ENCODE results near the gene OXER1. TPM values are rescaled to one million over a fixed set of nuclear protein-coding genes. Genes with fewer than 3 reads are reported as not detected.

OXER1 gene
- total and polyA plus RNA-seq, 9 donors: 0.37 to 7.8 (median 5.8) TPM

GRCh38 chr2:42761554-42761953, 2.4 kb downstream of the OXER1 start:
- Histone ChIP-seq H3K36me3 (no peaks in the 10 kb centered on the region), H3K4me1 (ENCODE audit: insufficient read depth) (no peaks in the 10 kb centered on the region), H3K27me3 (no peaks in the 10 kb centered on the region), H3K9me3 (no peaks in the 10 kb centered on the region), H3K4me3 (no peak overlapping the region), H3K27ac (no peak overlapping the region)
- DNase-seq: no peak
- intact Hi-C loops (cut with DNase I): no loop called here
- WGBS, 3 donors: 91 to 96% (median 94%) methylated on average over 9 of the region's 9 CpGs
- no peak for TF ChIP-seq EP300 (IDR thresholded peaks at IDR 0.05)
- no peak for TF ChIP-seq POLR2A (IDR thresholded peaks at IDR 0.05)
- TF ChIP-seq CTCF (IDR thresholded peaks at IDR 0.05): no peak

GRCh38 chr2:42758751-42759150, 5.2 kb downstream of the OXER1 start:
- no peak for DNase-seq
- intact Hi-C loops (cut with DNase I): no loop called here
- H3K9me3 ChIP-seq: no peaks in the 10 kb centered on the region
- no peaks in the 10 kb centered on the region for H3K27me3 ChIP-seq
- TF ChIP-seq EP300 (IDR thresholded peaks at IDR 0.05) (no peak), POLR2A (IDR thresholded peaks at IDR 0.05) (no peak), CTCF (IDR thresholded peaks at IDR 0.05) (no peak)
- H3K36me3 ChIP-seq: no peaks in the 10 kb centered on the region
- no peak overlapping the region for H3K27ac ChIP-seq
- peaks cover 5% of the 10 kb centered on the region for H3K4me1 ChIP-seq (ENCODE audit: insufficient read depth)
- 94 to 98% (median 98%) methylated on average over 1 of the region's 1 CpG for WGBS, 3 donors
- H3K4me3 ChIP-seq: no peak overlapping the region

DNA sequence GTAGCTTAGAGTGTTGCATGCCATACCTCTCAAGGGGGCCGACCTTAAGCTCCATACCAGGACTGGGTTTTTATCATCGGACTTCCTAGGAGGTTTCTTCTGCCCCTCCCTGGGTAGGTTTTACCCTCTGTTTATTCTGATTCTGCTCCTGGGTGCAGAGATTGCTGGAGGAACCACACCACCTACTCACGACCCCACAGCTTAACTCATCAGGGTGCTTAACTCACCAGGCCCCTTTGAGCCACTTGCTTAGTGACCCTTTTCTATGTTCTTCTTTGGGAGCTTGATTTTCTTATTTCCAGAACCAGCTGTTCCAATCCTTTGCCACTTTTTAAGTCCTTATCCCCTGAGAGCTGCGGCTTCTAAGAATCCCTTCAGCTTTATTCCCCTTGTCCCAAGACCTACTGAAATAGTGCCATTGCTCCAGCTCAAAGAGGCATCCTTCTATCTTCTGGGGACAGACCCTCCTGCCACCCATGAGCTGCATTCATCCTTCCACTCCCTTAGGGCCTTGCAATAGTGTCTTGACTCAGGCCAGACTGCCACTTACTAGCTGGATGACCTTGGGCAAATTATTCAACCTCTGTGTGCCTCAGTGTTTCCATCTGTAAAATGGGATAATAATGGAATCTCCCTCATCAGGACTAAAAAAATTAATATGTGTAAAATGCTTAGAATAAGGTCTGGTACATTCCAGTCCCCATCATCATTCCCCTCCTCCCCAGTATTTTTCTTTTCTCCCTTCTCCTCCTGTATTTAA, 5.8 kb downstream of the OXER1 start:
- no peak overlapping the region for H3K27ac ChIP-seq
- TF ChIP-seq POLR2A (IDR thresholded peaks at IDR 0.05) (no peak), EP300 (IDR thresholded peaks at IDR 0.05) (no peak), CTCF (IDR thresholded peaks at IDR 0.05) (no peak)
- DNase-seq: no peak
- H3K4me3 ChIP-seq: no peak overlapping the region
- WGBS, 3 donors: 90 to 92% (median 90%) methylated on average over 4 of the region's 4 CpGs
- intact Hi-C loops (cut with DNase I): no loop called here
- H3K27me3 ChIP-seq: no peaks in the 10 kb centered on the region
- H3K9me3 ChIP-seq: no peaks in the 10 kb centered on the region
- no peaks in the 10 kb centered on the region for H3K36me3 ChIP-seq
- H3K4me1 ChIP-seq (ENCODE audit: insufficient read depth): peaks cover 11% of the 10 kb centered on the region

DNA sequence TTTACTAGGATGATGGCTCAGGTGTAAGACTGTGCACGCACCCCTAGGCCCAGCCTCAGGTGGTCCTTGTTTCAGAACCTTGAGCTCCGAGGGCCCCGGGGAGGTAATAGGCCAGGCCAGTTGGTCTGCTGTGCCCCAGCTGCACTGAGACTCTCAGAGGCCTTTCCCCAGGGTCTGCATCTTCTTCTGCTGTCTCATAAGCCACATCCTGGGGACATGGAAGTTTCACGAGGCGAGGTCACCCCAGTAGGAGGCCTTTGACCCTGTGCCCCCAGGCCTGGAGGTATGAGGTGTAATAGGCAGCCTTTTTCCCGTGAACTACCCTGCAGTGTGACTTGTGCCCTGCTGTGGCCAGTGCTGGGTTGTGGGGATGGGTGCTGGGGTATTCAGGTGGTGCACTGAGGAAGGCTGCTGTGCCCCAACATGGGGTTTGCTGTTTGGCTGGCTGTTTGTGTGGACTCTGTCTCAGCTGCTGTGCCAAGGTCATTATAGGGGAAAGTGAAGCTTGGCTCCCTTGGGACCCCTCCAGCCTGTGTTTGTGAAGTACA, 6.9 kb downstream of the OXER1 start:
- Histone ChIP-seq H3K36me3 (no peaks in the 10 kb centered on the region), H3K27me3 (no peaks in the 10 kb centered on the region), H3K27ac (no peak overlapping the region), H3K4me1 (ENCODE audit: insufficient read depth) (peaks cover 12% of the 10 kb centered on the region), H3K9me3 (no peaks in the 10 kb centered on the region), H3K4me3 (no peak overlapping the region)
- TF ChIP-seq EP300 (IDR thresholded peaks at IDR 0.05) (no peak), CTCF (IDR thresholded peaks at IDR 0.05) (no peak), POLR2A (IDR thresholded peaks at IDR 0.05) (no peak)
- no peak for DNase-seq
- WGBS, 3 donors: 80 to 92% (median 84%) methylated on average over 6 of the region's 6 CpGs
- intact Hi-C loops (cut with DNase I): no loop called here
